Activated B cell treated with CpG ODN at 0.5 μM for 24 hours (primary cell): ENCODE measurements around the gene JAZF1. TPM values are rescaled to one million over a fixed set of nuclear protein-coding genes. Genes with fewer than 3 reads are reported as not detected.
"Not testable (repeated sequence)": the region's sequence is repeated elsewhere in the genome, so short reads cannot be mapped to it uniquely, and the experiment has no call there.

Source experiments
- ATAC-seq: fragments of 200-7000 bp; cut with Tn5 transposase; one replicate; pipeline ENCODE4 v1.10.0; 2021; ENCODE audit warnings: low read depth, mild to moderate bottlenecking, moderate library complexity
- CTCF ChIA-PET: fragments of 350-600 bp; sonication (Branson Sonifier 250); formaldehyde crosslinking; loops from one replicate; lab custom pipeline; 2021; ENCODE audit warnings: antibody characterized with exemption; lab: Charles Lee
- POLR2A ChIA-PET: fragments of 350-600 bp; sonication (Branson Sonifier 250); formaldehyde crosslinking; loops from one replicate; lab custom pipeline; 2021; ENCODE audit warnings: antibody characterized with exemption; lab: Charles Lee
- DNase-seq: peaks from one replicate; pipeline ENCODE4 v3.0.0; 2022
- H3K27ac Mint-ChIP-seq: one replicate; pipeline ENCODE4 v1.8.0; 2020; ENCODE audit warnings: mixed read lengths
- H3K27me3 Mint-ChIP-seq: one replicate; pipeline ENCODE4 v1.8.0; 2021; ENCODE audit warnings: mixed read lengths
- H3K36me3 Mint-ChIP-seq: one replicate; pipeline ENCODE4 v1.8.0; 2021; ENCODE audit warnings: low read depth, mixed read lengths
- H3K4me1 Mint-ChIP-seq: one replicate; pipeline ENCODE4 v1.8.0; 2021; ENCODE audit warnings: mixed read lengths
- H3K4me3 Mint-ChIP-seq: one replicate; pipeline ENCODE4 v1.8.0; 2020; ENCODE audit warnings: mild to moderate bottlenecking, mixed read lengths
- H3K9me3 Mint-ChIP-seq: one replicate; pipeline ENCODE4 v1.8.0; 2020; ENCODE audit warnings: mixed read lengths
- CTCF ChIP-seq: fragments of 200-600 bp; IDR thresholded peaks from one replicate; pipeline ENCODE4 v1.8.0; 2022; ENCODE audit warnings: antibody characterized with exemption, mild to moderate bottlenecking
- intact Hi-C: fragments of 100-400 bp; cut with micrococcal nuclease; formaldehyde crosslinking; loops from one replicate; pipeline ENCODE4 v1.15.1; 2024
- total RNA-seq: library from RNA; stranded (reverse); gene quantifications from 2 replicates; pipeline ENCODE4 v1.2.3, GENCODE V29; 2022

Gene JAZF1
- total RNA-seq, 1 donor from 2014 or later = 54.8 TPM

GRCh38 chr7:28017372-28017771 is 163.2 kb downstream of the JAZF1 start:
- Mint-ChIP-seq H3K9me3 (peaks cover 4% of the 10 kb centered on the region), H3K27me3 (no peaks in the 10 kb centered on the region), H3K4me3 (no peak overlapping the region), H3K36me3 (peaks cover 65% of the 10 kb centered on the region), H3K4me1 (peaks cover 23% of the 10 kb centered on the region), H3K27ac (no peak overlapping the region)
- ATAC-seq (no peak), DNase-seq (no peak)
- ChIA-PET CTCF (no interaction called here), POLR2A (no interaction called here)
- intact Hi-C loops = no loop called here
- TF ChIP-seq CTCF = no peak

GRCh38 chr7:28016297-28016696 is 164.3 kb downstream of the JAZF1 start:
- no peak for DNase-seq
- Mint-ChIP-seq H3K9me3 (peaks cover 4% of the 10 kb centered on the region), H3K4me1 (peaks cover 26% of the 10 kb centered on the region), H3K36me3 (peaks cover 60% of the 10 kb centered on the region), H3K27me3 (no peaks in the 10 kb centered on the region), H3K27ac (no peak overlapping the region), H3K4me3 (no peak overlapping the region)
- no peak for TF ChIP-seq CTCF
- CTCF ChIA-PET = no interaction called here
- ATAC-seq = no peak
- POLR2A ChIA-PET = no interaction called here
- intact Hi-C loops = no loop called here

GRCh38 chr7:28015169-28015568 is 165.4 kb downstream of the JAZF1 start:
- no peak for DNase-seq
- POLR2A ChIA-PET = no interaction called here
- Mint-ChIP-seq H3K27ac (no peak overlapping the region), H3K4me1 (peaks cover 26% of the 10 kb centered on the region), H3K4me3 (no peak overlapping the region), H3K9me3 (peaks cover 4% of the 10 kb centered on the region), H3K36me3 (peaks cover 54% of the 10 kb centered on the region), H3K27me3 (no peaks in the 10 kb centered on the region)
- CTCF ChIA-PET = interaction anchor here (0.7 kb wide), 1 partner anchor 47 kb away, joined by 3 read pairs; no protein-coding TSS in a partner anchor
- TF ChIP-seq CTCF = no peak
- intact Hi-C loops = no loop called here
- ATAC-seq = no peak

- POLR2A ChIA-PET = not testable (repeated sequence)
These were observed 166.3 kb downstream of the JAZF1 start for GRCh38 chr7:28014340-28014739.

GRCh38 chr7:28013441-28013840 is 167.2 kb downstream of the JAZF1 start:
- intact Hi-C loops = loop anchor here (5.0 kb wide), 1 partner anchor 46 kb away; no protein-coding TSS in a partner anchor
- Mint-ChIP-seq H3K4me3 (no peak overlapping the region), H3K27me3 (no peaks in the 10 kb centered on the region), H3K27ac (no peak overlapping the region), H3K9me3 (peaks cover 4% of the 10 kb centered on the region), H3K36me3 (peaks cover 41% of the 10 kb centered on the region), H3K4me1 (peaks cover 35% of the 10 kb centered on the region)
- ChIA-PET CTCF (no interaction called here), POLR2A (no interaction called here)
- ATAC-seq = no peak
- no peak for DNase-seq
- no peak for TF ChIP-seq CTCF

More at GRCh38 chr7:28014340-28014739, 166.3 kb downstream of the JAZF1 start:
- peaks cover 26% of the 10 kb centered on the region for H3K4me1 Mint-ChIP-seq
- H3K9me3 Mint-ChIP-seq, CTCF ChIA-PET, H3K4me3 Mint-ChIP-seq, H3K27me3 Mint-ChIP-seq, H3K27ac Mint-ChIP-seq, DNase-seq, ATAC-seq: not testable (repeated sequence)
- intact Hi-C loops = loop anchor here (5.0 kb wide), 1 partner anchor 47 kb away; no protein-coding TSS in a partner anchor
- peaks cover 49% of the 10 kb centered on the region for H3K36me3 Mint-ChIP-seq

- ChIA-PET POLR2A (no interaction called here), CTCF (no interaction called here)
- intact Hi-C loops = loop anchor here (5.0 kb wide), 1 partner anchor 46 kb away; no protein-coding TSS in a partner anchor
- no peak overlapping the region for H3K4me3 Mint-ChIP-seq
- H3K36me3 Mint-ChIP-seq = peaks cover 36% of the 10 kb centered on the region
- TF ChIP-seq CTCF = no peak
- H3K27ac Mint-ChIP-seq = no peak overlapping the region
- peaks cover 4% of the 10 kb centered on the region for H3K9me3 Mint-ChIP-seq
- peak; percentile 61 for ATAC-seq
- no peak for DNase-seq
- H3K27me3 Mint-ChIP-seq = no peaks in the 10 kb centered on the region
- H3K4me1 Mint-ChIP-seq = peaks cover 38% of the 10 kb centered on the region
These were observed 167.6 kb downstream of the JAZF1 start for GRCh38 chr7:28013019-28013418.
